HG03108 (cell line): ENCODE data around the gene WDR6.

Experiments
- ATAC-seq: cut with Tn5 transposase; IDR thresholded peaks from one replicate; pipeline ENCODE4 v1.9.1; 2021; ENCODE audit warnings: moderate library complexity; ENCODE audit not compliant: unreplicated experiment

The WDR6 gene

DNA sequence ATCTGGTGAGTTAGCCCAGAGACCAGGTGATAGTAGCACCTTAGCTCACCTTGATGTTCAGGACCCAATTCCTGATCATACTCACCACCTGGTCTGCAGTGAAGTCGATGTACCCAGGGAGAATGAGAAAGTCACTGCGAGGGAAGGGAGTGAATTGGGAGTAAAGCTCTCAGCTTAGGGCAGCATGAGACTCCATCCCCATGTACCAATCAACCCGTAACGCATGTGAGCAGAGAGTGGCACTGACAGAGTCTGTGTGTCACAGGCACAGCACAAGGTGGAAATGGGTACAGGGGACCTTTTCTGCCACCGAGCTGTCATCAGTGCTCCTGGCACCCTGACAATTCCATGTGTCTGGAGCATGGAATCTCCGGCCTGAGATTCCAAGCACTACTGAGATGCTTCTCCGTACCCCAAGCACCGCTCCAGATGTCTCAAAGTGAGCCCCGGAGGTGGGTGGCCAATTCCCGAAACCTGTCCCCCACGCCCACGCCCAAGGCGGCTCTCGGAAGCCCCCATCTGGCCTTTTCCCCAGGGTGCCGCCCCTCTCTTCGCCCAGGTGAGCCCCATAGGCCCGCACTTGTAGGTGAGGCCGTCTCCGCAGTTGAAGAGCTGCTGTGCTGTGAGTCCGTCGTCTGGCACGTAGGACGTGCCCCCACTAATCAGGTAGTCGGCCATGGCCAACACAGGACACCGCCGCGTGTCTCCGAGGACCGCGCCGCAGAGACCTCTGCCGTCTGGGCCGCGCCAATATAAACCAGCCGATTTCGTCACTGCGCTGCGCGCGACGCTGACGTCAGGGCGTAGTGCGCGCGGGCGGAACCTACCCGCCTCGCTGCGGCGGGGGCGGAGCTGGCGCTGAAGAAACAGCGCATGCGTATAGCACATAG, 21.7 kb downstream of the WDR6 start, which contains the start of gene IMPDH2:
Gene IMPDH2, minus strand, starts transcription at position 726 of the 890 bp plus-strand sequence. Its CDS starts 48 bp downstream, at position 678.
- peak; percentile 84 for ATAC-seq

DNA sequence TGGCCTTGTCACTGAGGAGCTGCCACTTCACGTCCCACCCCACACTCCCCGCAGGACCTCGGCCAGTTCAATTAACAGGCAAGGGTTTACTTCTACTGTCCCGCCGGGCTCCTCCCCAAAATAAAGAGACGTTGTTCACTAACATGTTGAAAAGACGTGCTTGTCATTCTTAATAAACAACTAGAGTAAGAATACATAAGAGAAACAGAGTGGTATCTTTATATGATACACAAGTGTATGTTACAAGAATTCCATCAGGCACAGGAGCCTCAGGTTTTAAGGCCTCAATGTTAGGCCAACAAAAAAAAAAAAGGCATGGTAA, 22.3 kb downstream of the WDR6 start:
- no peak for ATAC-seq

DNA sequence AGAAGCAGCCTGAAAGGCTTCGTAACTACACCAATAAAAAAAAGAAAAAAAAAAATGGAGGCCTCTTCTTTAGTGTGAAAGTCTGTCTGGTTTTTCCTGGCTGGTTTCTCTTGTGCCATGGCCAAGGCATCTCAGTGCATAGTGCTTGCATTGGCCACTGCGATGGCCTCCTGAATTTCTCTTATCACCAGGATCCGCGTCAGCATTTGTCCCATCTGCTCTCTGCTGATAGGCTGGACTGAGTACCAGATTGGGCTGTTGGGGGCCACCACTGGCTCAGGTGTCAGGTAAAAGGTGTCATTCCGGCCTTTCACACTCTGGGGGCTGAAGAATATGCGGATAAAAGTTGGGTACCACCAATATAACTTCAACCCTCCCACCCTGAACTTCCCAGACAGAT, 23.1 kb downstream of the WDR6 start:
- ATAC-seq, result no peak

DNA sequence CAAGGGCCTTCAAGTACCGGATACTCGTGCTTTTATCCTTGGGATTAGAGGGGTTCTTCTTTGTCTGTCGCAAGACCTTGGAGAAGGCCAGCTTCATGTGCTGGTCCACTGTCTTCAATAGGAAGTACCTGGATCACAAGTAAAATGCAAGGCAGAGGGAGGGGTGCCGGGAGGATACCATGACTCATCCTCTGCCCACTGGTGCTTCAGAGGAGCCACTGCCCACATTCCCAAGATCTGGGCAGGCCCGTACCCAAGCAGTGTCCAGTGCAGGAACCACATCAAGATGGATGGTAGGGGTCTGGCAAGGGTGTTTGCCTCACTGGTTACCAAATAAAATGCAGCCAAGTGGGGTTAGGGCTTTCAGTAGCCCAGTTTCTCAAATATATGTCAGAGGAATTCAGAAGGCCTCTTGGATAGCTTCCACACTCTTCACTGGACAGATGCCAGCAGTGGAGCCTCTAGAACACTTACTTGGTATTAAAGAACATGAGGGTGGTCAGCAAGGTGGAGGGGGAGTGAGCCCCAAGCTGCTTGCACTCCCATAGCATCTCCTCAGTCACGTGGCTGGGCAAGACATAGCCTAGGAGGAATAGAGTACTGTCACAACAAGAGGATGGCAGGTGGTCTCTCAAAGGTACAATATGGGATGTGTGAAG, 25.6 kb downstream of the WDR6 start:
- no peak for ATAC-seq

DNA sequence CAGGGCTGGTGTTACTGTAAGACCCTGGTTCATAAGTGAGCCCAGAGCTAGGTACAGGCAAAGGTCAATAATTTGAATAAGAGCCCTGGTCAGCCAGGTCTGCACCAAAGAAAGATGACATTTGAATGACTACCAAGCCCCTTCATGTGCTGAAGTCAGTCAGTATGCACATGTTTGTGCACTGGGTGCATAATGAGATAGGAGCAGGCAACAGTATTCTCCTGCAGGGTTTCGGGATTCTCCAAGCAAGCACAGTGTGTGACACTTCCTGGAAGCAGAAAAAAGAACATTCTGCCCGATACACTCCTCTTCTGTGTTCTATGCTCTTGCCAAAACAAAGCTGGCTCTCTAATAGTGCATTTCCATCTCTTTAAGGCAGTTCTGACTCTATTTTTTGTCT, 27.5 kb downstream of the WDR6 start:
- ATAC-seq, result no peak

DNA sequence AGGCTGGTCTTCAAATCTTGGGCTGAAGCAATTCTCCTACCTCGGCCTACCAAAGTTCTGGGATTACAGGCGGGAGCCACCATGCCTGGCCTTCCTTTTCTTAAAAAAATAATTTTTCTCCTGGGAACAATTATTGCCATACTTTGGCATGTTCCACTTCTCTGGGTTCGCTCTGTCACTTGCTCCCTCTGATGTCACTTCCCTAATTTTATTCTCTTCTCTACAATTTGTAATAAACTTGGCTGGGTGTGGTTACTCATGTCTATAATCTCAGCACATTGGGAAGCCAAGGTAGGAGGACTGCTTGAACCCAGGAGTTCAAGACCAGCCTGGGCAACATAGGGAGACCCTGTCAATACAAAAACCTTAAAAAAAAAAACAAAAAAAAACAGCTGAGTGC, 28.1 kb downstream of the WDR6 start:
- ATAC-seq, result no peak

DNA sequence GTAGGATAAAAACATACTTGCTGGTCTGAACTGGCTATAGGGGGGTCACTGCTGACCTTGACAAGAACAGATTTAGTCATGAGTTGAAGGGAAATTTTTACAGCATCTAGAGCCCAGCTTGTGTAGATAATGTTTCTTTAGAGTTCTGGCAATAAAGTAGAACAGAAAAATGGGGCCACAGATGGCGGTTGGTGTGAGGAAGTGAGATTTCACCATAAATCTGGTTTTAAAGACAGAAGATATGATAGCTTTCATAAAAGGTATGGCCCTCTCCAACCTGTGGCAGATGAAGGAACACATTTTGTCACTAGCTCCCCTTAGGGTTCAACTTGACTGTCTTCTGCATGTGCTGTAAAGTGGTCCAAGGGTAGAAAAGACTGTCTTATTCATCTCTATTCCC, 46.4 kb downstream of the WDR6 start:
- ATAC-seq, result no peak

DNA sequence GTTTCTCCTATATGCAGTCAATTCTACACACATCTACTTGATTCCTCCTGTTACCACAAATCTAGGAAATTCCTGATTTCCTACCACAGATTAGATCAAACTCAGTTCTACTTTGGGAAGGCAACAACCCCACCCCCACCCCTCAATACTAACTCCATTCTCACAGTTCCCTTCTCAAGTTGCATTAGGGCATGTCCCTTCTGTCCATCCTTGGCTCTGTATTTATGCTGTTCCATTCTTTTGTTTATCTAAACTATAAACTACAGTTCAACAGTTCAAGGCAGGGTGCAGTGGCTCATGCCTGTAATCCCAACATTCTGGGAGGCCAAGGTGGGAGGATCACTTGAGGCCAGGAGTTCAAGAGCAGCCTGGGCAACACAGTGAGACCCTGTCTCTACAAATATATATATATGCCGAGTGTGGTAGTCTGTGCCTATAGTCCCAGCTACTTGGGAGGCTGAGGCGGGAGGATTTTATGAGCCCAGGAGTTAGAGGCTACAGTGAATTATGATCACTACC, 47.2 kb downstream of the WDR6 start:
- ATAC-seq, result no peak

DNA sequence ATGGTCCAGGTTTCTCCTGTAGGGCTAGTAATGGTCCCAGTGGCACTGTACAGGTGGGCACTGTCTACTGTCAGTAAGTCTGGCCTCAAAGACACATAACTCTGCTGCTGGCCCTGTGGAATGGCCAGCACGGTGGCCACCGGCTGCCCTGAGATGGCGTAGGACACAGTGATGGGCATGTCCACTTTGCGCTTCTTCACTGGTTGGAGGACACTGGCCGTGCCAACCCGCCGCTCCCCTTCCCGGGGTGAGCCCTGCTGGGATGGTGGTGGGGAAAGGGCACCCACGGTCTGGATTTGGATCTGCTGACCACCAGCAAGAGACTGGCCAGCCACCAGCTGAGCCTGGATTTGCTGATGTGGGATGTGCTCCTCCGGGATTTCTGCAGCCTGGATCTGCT, 50.1 kb downstream of the WDR6 start:
- no peak for ATAC-seq

DNA sequence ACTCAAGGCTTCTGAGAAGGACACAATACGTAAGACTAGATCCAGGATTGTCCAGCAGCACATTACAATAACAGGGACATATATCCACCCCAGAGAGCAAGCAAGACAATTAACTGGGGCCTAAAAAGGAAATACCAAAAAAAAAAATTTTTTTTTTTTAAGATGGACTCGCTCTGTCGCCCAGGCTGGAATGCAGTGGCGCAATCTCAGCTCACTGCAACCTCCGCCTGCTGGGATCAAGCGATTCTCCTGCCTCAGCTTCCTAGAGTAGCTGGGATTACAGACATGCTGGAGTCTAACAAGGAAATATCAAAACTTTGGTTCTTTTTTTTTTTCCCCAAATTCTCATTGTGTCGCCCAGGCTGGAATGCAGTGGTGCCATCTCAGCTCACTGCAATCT, 50.8 kb downstream of the WDR6 start:
- no peak for ATAC-seq
